Measurements from ENCODE around the gene TMEM169. TPM values are rescaled to one million over a fixed set of nuclear protein-coding genes. Genes with fewer than 3 reads are reported as not detected.

Gene TMEM169
- total RNA-seq, 1 donor from 2014 or later = 20.1 TPM

- Mint-ChIP-seq H3K4me3 (ENCODE audit: unreplicated experiment) (no peak overlapping the region), H3K9me3 (ENCODE audit: unreplicated experiment) (no peaks in the 10 kb centered on the region), H3K27ac (ENCODE audit: unreplicated experiment) (peak overlapping the region; percentile 69), H3K27me3 (ENCODE audit: low read depth, unreplicated experiment) (no peaks in the 10 kb centered on the region), H3K36me3 (ENCODE audit: low read depth, unreplicated experiment) (peaks cover 4% of the 10 kb centered on the region), H3K4me1 (ENCODE audit: low read depth, unreplicated experiment) (peaks cover 31% of the 10 kb centered on the region)
- Histone ChIP-seq H3K79me2 (ENCODE audit: insufficient read depth, low read length) (peaks cover 36% of the 10 kb centered on the region), H2AFZ (ENCODE audit: low read depth, low read length) (peak overlapping the region; percentile 87), H3K9me3 (ENCODE audit: insufficient read depth, low read depth, low read length) (no peaks in the 10 kb centered on the region), H4K20me1 (ENCODE audit: insufficient read depth, low read length) (peaks cover 21% of the 10 kb centered on the region), H3K36me3 (ENCODE audit: insufficient read depth, low read length) (peaks cover 14% of the 10 kb centered on the region), H3K27ac (ENCODE audit: low read depth, low read length) (no peak overlapping the region), H3K27me3 (ENCODE audit: insufficient read depth, low read length) (no peaks in the 10 kb centered on the region), H3K9ac (ENCODE audit: low read length) (peak overlapping the region; percentile 74), H3K4me3 (ENCODE audit: insufficient read depth, low read depth, low read length) (peak overlapping the region; percentile 17), H3K4me2 (ENCODE audit: low read length) (peak overlapping the region; percentile 70), H3K4me1 (ENCODE audit: insufficient read depth, low read length) (peaks cover 20% of the 10 kb centered on the region)
- no peak for FAIRE-seq
- TF ChIP-seq EZH2 (IDR thresholded peaks at IDR 0.05; ENCODE audit: insufficient read depth, low read length) = no peak
- TF ChIP-seq CTCF (IDR thresholded peaks at IDR 0.05; ENCODE audit: insufficient read depth, low read depth, low read length) = no peak
- DNase-seq (ENCODE audit: low read depth) = no peak
These were observed 26.0 kb downstream of the TMEM169 start for GRCh38 chr2:216107760-216108159.

- peak overlapping the region; percentile 48 for H3K4me3 ChIP-seq (ENCODE audit: insufficient read depth, low read depth, low read length)
- H3K27ac Mint-ChIP-seq (ENCODE audit: unreplicated experiment) = peak overlapping the region; percentile 99
- H3K27me3 Mint-ChIP-seq (ENCODE audit: low read depth, unreplicated experiment) = no peaks in the 10 kb centered on the region
- peaks cover 37% of the 10 kb centered on the region for H3K4me1 Mint-ChIP-seq (ENCODE audit: low read depth, unreplicated experiment)
- H3K4me2 ChIP-seq (ENCODE audit: low read length) = peak overlapping the region; percentile 70
- no peaks in the 10 kb centered on the region for H3K9me3 ChIP-seq (ENCODE audit: insufficient read depth, low read depth, low read length)
- DNase-seq (ENCODE audit: low read depth) (no peak), FAIRE-seq (no peak)
- peaks cover 43% of the 10 kb centered on the region for H3K79me2 ChIP-seq (ENCODE audit: insufficient read depth, low read length)
- no peak for TF ChIP-seq CTCF (IDR thresholded peaks at IDR 0.05; ENCODE audit: insufficient read depth, low read depth, low read length)
- no peak for TF ChIP-seq EZH2 (IDR thresholded peaks at IDR 0.05; ENCODE audit: insufficient read depth, low read length)
- H3K9ac ChIP-seq (ENCODE audit: low read length) = peak overlapping the region; percentile 99
- H3K4me3 Mint-ChIP-seq (ENCODE audit: unreplicated experiment) = peak overlapping the region; percentile 99
- peaks cover 4% of the 10 kb centered on the region for H3K36me3 Mint-ChIP-seq (ENCODE audit: low read depth, unreplicated experiment)
- peaks cover 20% of the 10 kb centered on the region for H3K4me1 ChIP-seq (ENCODE audit: insufficient read depth, low read length)
- peak overlapping the region; percentile 94 for H3K27ac ChIP-seq (ENCODE audit: low read depth, low read length)
- H4K20me1 ChIP-seq (ENCODE audit: insufficient read depth, low read length) = peaks cover 22% of the 10 kb centered on the region
- peaks cover 21% of the 10 kb centered on the region for H3K36me3 ChIP-seq (ENCODE audit: insufficient read depth, low read length)
- H2AFZ ChIP-seq (ENCODE audit: low read depth, low read length) = no peak overlapping the region
- no peaks in the 10 kb centered on the region for H3K9me3 Mint-ChIP-seq (ENCODE audit: unreplicated experiment)
- H3K27me3 ChIP-seq (ENCODE audit: insufficient read depth, low read length) = no peaks in the 10 kb centered on the region
These were observed 26.7 kb downstream of the TMEM169 start for GRCh38 chr2:216108310-216108966.
